ENCODE data around the gene KLHDC10. TPM values are rescaled to one million over a fixed set of nuclear protein-coding genes. Genes with fewer than 3 reads are reported as not detected.

Gene KLHDC10
- total RNA-seq, 2 donors from 2014 or later: 18.7 to 34.7 TPM

GRCh38 chr7:130147710-130148325, 77.5 kb downstream of the KLHDC10 start:
- H3K36me3 ChIP-seq: no peaks in the 10 kb centered on the region
- 98% methylated on average over 14 of the region's 14 CpGs for WGBS
- DNase-seq (ENCODE audit: low spot score): no peak

GRCh38 chr7:130148561-130148960, 78.2 kb downstream of the KLHDC10 start:
- H3K27ac ChIP-seq: no peak overlapping the region
- DNase-seq (ENCODE audit: low spot score): no peak
- H3K27me3 ChIP-seq (replicated peaks; ENCODE audit: insufficient read depth): no peaks in the 10 kb centered on the region
- TF ChIP-seq, protein P1, sequence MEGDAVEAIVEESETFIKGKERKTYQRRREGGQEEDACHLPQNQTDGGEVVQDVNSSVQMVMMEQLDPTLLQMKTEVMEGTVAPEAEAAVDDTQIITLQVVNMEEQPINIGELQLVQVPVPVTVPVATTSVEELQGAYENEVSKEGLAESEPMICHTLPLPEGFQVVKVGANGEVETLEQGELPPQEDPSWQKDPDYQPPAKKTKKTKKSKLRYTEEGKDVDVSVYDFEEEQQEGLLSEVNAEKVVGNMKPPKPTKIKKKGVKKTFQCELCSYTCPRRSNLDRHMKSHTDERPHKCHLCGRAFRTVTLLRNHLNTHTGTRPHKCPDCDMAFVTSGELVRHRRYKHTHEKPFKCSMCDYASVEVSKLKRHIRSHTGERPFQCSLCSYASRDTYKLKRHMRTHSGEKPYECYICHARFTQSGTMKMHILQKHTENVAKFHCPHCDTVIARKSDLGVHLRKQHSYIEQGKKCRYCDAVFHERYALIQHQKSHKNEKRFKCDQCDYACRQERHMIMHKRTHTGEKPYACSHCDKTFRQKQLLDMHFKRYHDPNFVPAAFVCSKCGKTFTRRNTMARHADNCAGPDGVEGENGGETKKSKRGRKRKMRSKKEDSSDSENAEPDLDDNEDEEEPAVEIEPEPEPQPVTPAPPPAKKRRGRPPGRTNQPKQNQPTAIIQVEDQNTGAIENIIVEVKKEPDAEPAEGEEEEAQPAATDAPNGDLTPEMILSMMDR (IDR thresholded peaks at IDR 0.05): no peak
- TF ChIP-seq POLR2AphosphoS5 (IDR thresholded peaks at IDR 0.05) (no peak), POLR2A (IDR thresholded peaks at IDR 0.05) (no peak)
- intact Hi-C loops (cut with DNase I): no loop called here
- 79% methylated on average over 9 of the region's 9 CpGs for WGBS
- no peaks in the 10 kb centered on the region for H3K4me1 ChIP-seq (replicated peaks)
- no peak overlapping the region for H3K4me3 ChIP-seq
- no peaks in the 10 kb centered on the region for H3K9me3 ChIP-seq
- no peaks in the 10 kb centered on the region for H3K36me3 ChIP-seq

More at GRCh38 chr7:130147710-130148325, 77.5 kb downstream of the KLHDC10 start:
- H3K4me1 ChIP-seq (replicated peaks): no peaks in the 10 kb centered on the region
- intact Hi-C loops (cut with DNase I): no loop called here
- H3K4me3 ChIP-seq: no peak overlapping the region
- H3K27me3 ChIP-seq (replicated peaks; ENCODE audit: insufficient read depth): no peaks in the 10 kb centered on the region
- H3K9me3 ChIP-seq: no peaks in the 10 kb centered on the region
- H3K27ac ChIP-seq: no peak overlapping the region
- TF ChIP-seq POLR2A (IDR thresholded peaks at IDR 0.05) (no peak), POLR2AphosphoS5 (IDR thresholded peaks at IDR 0.05) (no peak)
- TF ChIP-seq, protein P1 (IDR thresholded peaks at IDR 0.05): no peak

- H3K27ac ChIP-seq: no peak overlapping the region
- intact Hi-C loops (cut with DNase I): no loop called here
Observed at GRCh38 chr7:130149281-130150139, 79.2 kb downstream of the KLHDC10 start.

DNA sequence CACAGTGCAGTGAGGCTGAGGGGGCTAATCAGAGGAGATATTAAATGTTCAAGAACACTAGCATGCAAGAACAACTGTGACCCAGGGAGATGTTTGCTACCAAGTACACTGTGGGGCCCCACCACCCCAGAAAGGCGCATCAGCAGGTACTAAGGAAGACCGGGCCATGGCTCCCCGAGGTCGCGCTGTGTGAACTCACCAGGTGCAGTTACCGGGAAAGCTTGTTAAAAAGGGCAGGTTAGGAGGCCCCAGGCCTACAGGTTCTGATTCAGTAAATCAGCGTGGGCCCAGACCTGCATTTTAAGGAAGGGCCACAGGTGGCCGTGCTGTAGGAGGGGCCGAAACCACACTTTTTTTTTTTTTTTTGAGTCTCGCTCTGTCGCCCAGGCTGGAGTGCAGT, 80.3 kb downstream of the KLHDC10 start:
- DNase-seq (ENCODE audit: low spot score): no peak
- no peaks in the 10 kb centered on the region for H3K36me3 ChIP-seq
- H3K27me3 ChIP-seq (replicated peaks; ENCODE audit: insufficient read depth): no peaks in the 10 kb centered on the region
- H3K27ac ChIP-seq: no peak overlapping the region
- WGBS: 95% methylated on average over 11 of the region's 11 CpGs
- no peak overlapping the region for H3K4me3 ChIP-seq
- H3K4me1 ChIP-seq (replicated peaks): peaks cover 6% of the 10 kb centered on the region
- no peaks in the 10 kb centered on the region for H3K9me3 ChIP-seq
- intact Hi-C loops (cut with DNase I): no loop called here
- TF ChIP-seq, protein P1 (IDR thresholded peaks at IDR 0.05): no peak

More at GRCh38 chr7:130149281-130150139, 79.2 kb downstream of the KLHDC10 start:
- H3K4me3 ChIP-seq: no peak overlapping the region
- no peaks in the 10 kb centered on the region for H3K27me3 ChIP-seq (replicated peaks; ENCODE audit: insufficient read depth)
- DNase-seq (ENCODE audit: low spot score): no peak
- H3K36me3 ChIP-seq: no peaks in the 10 kb centered on the region
- H3K4me1 ChIP-seq (replicated peaks): peaks cover 4% of the 10 kb centered on the region
- no peaks in the 10 kb centered on the region for H3K9me3 ChIP-seq
- TF ChIP-seq POLR2A (IDR thresholded peaks at IDR 0.05) (no peak), POLR2AphosphoS5 (IDR thresholded peaks at IDR 0.05) (no peak)
- TF ChIP-seq, protein P1 (IDR thresholded peaks at IDR 0.05): no peak
- 67% methylated on average over 20 of the region's 20 CpGs for WGBS

Data from prostate gland (tissue), 2 donors.